Activated CD4-positive, alpha-beta T cell treated with anti-CD3 and anti-CD28 coated beads, Interleukin-2, amount 50 U/mL, for 1 hour (primary cell): ENCODE measurements around the gene FUS.

ENCODE experiments used
- DNase-seq: peaks from one replicate; pipeline ENCODE4 v3.0.0-alpha.2; 2020

FUS gene

DNA sequence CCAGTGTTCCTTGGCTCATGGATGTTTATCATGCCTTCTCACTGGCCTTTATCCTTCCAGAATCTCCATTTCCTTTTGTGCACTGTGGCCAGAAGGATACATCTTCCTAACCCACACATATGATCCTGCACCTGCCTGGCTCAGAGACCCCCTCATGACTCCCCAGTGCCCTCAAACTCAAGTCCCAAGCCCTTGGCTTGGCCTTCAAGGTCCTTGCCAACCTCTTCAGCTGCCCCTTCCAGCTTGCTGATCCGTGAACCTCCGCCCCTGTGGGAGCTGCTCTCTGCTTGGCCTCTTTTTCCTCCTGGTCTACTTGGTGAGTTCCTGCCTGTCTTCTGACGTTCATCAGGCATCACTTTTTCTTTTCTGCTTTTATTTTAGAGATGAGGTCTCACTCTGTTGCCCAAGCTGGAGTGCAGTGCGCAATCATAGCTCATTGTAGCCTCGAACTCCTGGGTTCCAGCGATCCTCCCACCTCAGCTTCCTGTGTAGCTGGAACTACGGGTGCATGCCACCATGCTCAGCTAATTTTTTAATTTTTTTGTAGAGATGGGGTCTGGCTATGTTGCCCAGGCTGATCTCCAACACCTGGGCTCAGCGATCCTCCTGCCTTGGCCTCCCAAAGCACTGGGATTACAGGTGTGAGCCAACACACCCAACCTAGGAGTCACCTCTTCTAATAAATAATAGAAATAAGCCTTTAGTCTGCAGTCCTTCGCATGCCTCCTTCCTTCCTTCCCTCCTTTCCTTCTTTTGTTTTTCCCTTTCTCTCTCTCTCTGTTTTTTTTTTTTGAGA is 25.1 kb downstream of the FUS start:
- DNase-seq: no peak

DNA sequence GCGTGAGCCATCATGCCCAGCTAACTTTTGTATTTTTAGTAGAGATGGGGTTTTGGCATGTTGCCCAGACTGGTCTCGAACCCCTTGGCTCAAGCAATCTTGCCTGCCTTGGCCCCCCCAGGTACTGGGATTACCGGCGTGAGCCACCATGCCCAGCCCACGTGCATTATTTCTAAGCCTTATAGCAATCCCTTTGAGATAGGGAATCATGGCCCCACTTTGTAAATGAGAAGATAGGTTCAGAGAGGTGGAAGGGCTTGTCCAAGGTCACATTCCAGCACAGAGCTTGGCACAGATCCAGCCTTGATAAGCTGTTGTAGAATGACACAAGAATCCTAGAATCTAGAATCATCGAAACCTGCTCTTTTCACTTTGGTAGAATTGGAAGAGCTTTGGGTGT is 26.8 kb downstream of the FUS start:
- DNase-seq: no peak

DNA sequence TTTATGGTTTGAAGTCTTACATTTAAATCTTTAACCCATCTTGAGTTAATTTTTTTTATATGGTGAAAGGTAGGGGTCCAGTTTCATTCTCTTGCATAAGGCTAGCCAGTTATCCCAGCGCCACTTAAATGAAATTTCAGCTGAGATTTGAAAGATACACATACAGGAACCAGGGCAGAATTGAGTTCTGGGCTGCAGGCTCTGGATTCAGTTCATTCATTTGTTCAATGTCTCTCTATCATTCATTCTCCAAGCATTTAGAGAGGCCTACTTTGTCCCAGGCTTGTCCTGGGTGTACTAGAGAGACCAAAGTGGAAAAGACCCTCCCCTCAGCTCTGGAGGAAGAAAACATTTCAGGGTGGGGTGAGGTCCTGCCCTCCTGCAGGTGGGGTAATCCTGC is 33.4 kb downstream of the FUS start:
- DNase-seq: no peak

DNA sequence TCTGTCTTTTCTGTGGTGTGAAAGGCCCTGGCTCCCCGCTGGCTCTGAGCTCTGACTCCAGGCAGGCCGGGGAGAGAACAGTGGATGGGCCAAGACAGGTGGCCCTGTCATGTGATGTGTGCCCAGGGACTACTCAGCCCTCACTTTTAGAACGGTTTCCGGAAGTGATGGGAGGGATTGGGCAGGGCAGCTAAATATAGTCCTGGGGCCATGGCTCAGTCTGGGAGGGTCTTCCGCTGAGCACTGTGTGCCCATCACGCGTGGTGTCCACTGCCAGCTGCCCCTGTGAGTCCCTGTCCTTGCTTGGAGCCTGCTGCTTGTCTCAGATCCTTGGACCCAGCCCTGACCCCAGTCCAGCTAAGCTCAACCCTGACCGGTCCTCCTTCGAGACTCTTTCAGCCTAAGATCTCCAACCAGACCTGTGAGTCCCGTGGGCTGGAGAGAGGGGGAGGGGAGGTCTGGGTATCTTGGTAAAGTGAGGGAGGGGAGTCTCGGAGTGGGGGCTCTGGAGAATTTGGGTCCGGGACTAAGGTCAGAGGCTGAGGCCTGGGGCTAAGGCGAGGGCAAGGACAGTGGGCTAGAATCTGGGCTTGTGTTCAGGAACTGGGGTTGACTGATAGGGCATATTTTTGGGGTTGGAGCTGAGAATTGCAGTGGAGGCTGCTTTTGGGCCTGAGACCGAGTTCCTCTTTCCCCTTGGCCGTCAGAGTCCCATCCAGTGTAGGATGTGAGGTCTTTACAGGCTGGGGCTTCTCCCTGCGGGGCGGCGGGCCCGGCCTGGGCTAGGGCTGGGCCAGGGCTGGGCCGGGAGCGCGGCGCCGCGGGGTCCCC is 34.2 kb downstream of the FUS start, which contains the start of gene TRIM72:
Gene TRIM72 (plus strand): TSS at position 243 of the 831 bp plus-strand sequence. CDS start 620 bp downstream, outside the sequence.
- DNase-seq: no peak

DNA sequence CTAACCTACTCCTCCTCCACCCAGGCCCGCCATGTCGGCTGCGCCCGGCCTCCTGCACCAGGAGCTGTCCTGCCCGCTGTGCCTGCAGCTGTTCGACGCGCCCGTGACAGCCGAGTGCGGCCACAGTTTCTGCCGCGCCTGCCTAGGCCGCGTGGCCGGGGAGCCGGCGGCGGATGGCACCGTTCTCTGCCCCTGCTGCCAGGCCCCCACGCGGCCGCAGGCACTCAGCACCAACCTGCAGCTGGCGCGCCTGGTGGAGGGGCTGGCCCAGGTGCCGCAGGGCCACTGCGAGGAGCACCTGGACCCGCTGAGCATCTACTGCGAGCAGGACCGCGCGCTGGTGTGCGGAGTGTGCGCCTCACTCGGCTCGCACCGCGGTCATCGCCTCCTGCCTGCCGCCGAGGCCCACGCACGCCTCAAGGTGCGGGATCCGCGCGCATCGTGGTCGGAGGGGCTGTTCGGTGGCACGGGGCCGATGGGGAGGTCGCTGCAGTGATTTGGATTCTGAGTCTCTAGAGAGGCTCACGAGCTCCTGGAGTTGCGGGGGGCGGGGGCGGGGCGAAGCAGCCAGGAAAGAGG is 34.9 kb downstream of the FUS start:
- DNase-seq: no peak

DNA sequence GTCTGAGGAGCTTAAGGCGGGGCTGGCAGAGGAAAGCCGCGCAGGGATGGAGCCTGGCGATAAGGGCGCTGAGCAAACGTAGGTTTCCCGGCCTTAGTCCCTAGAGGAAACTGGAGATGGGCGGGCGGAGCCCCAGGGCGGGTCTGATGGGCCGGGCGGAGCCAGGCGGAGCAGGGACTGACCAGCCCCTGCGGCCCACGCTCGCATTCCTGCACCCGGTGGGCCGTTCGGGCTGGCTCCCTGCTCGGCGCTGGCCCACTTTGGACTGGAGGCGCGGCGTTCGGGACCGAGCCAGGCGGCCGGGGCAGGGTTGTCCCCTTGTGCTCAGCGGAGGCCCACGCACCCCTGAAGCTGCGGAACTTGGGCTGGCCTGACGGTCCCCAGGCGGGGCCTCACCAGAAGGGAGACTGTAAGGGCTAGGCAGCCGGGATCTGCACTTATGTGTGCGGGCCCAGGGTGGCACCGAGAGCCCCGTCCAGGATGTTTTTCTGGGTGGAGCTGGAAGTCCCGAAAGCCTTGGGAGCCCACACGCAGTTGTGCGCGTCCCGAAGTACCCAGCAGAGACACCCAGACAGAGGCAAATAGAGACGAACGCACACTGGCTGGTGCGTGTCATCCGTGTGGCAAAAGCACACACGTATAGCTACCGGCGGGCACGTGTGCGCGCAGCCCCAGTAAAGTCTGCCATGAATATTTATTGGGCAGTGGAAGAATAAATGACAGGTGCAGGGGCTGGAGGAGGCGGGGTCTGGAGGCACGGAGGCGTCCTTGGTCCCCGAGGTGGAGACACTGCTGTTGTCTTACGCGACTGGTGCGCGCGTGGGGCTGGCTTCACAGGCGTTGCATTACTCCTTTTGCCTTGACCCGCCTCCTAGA is 35.6 kb downstream of the FUS start:
- DNase-seq: no peak

DNA sequence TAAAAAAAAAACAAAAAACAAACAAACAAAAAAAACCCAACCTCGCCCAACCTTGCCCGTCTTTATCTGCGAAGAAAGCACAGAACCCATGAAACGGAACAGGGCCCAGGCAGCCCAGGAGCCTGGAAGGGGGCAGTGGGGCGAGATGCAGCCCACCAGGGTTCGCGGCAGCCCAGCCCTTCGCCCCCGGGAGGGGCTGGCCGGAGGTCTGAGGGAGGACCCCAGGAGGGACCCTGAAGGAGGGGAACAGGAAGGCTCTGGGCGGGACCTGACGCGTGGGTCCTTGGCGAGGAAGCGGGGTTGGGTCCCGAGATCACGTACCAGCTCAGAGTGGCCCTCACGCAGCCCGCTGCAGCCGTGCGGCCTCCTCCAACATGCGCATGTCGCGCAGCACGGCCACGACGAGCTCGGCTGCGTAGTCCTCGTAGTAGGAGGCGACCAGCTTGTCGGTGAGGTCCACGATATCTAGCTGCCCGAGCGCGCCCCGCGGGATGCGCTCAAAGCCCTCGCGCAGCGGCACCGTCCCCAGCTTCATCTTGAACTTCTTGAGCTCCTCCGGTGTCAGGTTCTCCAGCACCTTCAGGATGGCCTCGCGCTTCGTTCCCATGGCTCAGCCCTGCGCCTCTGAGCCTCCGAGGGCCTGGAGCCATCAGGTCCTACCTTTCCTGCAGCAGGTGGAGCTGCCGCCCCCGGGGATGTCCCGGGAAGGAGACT is 36.6 kb downstream of the FUS start, which contains the start of gene PYDC1:
Gene PYDC1 (minus strand): TSS at position 714 of the 714 bp plus-strand sequence. CDS start 107 bp downstream, at position 607.
- no peak for DNase-seq

DNA sequence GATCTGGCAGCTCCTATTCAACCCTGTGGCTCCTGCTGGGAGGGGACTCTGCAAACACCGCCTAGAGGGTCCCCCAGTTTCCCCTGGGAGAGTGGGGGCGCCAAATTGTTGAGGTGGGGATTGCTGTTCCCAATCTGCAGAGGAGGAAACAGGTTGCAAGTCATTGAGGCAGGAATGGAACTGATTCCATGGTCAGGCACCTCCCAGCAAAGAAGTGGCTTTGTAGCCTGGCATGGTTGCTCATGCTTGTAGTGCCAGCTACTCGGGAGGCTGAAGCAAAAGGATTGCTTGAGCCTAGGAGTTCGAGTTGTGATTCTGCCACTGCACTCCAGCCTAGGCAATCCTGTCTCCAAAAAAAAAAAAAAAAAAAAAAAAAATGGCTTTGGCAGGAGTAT is 37.2 kb downstream of the FUS start:
- no peak for DNase-seq

DNA sequence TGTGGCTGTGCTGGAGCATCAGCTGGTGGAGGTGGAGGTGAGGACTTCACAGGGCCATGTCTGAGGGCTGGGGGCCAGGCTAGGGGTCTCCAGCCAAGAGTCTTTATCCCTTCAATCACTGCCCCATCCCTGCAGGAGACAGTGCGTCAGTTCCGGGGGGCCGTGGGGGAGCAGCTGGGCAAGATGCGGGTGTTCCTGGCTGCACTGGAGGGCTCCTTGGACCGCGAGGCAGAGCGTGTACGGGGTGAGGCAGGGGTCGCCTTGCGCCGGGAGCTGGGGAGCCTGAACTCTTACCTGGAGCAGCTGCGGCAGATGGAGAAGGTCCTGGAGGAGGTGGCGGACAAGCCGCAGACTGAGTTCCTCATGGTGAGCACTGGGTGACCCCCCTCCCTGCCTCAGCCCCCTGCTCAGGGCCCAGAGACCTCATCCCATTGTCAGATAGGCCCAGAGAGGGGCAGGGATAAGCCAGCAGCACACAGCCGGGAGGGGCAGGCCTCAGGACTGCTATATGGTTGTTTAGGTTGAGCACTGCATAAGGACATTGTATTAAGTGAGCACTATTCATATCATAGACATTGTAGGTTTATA is 39.3 kb downstream of the FUS start:
- no peak for DNase-seq

DNA sequence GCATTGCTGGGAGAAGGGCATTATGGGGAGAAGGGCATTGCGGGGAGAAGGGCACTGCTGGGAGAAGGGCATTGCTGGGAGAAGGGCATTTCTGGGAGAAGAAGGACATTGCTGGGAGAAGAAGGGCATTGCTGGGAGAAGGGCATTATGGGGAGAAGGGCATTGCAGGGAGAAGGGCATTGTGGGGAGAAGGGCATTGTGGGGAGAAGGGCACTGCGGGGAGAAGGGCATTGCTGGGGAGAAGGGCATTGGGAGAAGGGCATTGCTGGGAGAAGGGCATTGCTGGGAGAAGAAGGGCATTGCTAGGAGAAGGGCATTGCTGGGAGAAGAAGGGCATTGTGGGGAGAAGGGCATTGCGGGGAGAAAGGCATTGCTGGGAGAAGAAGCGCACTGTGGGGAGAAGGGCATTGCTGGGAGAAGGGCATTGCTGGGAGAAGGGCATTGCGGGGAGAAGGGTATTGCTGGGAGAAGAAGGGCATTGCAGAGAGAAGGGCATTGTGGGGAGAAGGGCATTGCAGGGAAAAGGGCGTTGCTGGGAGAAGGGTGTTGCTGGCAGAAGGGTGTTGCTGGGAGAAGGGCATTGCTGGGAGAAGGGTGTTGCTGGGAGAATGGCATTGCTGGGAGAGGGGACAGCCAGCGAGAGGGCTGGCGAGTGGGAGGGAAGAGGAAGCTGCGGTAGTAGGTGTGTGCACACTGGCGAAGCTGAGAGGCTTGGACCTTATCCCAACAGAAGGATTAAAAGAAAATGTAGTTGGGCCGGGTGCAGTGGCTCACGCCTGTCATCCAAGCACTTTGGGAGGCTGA is 41.6 kb downstream of the FUS start:
- DNase-seq: no peak

DNA sequence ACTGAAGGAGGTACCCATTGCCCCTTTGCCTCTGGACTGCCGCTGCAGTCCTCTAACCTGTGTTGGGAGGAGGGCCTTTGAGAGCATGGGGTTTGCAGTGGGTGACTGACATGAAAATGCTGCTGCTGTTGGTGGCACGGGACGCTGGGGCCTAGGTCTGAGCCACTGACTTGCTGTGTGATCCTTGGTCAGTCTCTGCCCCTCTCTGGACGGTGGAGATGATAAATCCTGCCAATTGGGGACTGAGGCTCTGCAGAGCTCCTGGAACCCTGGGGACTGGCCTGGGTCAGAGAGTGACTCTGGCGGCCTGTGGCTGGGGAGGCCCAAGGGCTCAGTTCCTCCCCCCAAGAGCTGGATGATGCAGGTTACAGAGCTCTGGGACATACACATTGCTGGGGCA is 43.1 kb downstream of the FUS start:
- no peak for DNase-seq

DNA sequence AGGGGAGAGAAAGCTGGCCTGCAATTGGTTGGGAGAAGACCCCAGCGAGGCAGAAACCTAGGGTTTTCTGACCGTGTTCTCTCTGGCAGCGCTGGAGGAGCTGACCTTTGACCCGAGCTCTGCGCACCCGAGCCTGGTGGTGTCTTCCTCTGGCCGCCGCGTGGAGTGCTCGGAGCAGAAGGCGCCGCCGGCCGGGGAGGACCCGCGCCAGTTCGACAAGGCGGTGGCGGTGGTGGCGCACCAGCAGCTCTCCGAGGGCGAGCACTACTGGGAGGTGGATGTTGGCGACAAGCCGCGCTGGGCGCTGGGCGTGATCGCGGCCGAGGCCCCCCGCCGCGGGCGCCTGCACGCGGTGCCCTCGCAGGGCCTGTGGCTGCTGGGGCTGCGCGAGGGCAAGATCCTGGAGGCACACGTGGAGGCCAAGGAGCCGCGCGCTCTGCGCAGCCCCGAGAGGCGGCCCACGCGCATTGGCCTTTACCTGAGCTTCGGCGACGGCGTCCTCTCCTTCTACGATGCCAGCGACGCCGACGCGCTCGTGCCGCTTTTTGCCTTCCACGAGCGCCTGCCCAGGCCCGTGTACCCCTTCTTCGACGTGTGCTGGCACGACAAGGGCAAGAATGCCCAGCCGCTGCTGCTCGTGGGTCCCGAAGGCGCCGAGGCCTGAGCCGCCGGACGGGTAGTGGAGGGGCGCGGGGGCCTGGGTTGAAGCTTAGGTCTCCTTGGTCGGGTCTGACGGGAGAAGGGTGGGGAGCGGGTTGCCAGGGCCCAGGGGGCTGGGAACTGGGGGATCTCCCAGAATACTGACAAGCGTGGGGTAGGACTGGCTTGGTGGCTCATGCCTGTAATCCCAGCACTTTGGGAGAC is 44.4 kb downstream of the FUS start:
- DNase-seq: no peak

DNA sequence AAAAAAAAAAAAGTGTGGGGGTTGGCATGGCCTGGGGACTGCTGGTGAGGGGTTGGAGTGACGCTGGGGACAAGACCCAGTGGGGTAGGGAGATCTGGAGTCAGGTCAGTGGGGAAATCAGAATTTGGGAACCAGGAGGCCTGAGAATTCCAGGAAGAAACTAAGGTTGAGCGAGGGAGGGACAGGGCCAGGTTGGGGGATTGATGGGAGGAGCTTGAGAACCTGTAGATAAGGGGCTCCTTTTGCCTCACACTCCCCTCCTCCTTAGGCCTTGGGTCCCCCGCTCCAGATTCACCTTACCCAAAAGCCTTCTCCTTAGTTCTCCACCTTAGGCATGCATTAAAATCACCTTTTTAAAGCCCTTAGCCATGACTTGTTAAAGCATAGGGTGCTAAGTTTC is 45.3 kb downstream of the FUS start:
- DNase-seq: no peak

DNA sequence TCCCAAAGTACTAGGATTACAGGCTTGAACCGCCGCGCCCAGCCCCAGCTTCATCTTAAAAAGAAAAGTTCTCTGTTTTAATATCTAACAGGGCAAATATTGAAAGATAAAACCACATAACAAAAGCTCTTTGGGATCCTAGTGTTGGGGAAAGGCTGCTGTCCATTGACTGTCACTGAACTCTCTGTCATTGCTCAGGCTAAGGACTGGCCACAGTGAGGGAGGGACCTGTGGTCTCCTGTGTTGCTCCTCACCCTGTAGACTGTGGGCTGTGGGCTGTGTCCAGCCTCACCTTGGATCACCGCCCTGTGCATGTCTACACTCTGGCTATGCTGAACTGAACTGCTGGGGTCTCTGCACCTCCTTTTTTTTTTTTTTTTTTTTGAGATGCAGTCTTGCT is 48.3 kb downstream of the FUS start:
- DNase-seq: no peak

DNA sequence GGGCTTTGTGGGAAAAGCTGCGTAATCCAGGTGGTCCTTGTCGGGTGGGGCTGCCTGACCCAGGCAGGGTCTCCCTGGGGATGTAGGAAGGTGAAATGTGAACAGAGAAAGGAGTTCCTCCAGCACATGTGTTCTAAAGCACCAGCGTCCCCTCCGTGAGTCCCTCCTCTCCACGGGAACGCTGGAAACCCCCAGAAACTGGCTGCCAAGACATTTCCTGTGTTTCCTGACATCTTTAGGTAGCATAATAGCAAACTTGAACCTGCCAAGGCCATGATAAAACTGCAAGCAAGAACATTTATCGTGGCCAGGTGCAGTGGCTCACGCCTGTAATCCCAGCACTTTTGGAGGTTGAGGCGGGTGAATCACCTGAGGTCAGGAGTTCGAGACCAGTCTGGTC is 49.6 kb downstream of the FUS start:
- no peak for DNase-seq

DNA sequence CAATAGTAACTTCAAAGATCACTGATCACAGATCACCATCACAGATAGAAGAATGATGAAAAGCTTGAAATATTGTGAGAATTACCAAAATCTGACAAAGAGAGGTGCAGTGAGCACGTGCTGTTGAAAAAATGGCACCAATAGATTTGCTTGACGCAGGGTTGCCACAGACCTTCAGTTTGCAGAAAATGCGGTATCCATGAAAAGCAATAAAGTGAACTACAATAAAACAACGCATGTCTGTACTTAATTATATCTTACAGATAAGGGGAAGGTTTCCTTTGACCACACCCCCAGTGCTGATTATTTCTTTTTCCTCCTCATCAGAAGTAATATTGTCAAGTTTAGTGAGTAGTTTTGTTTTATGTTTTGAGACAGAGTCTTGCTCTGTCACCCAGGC is 58.1 kb downstream of the FUS start:
- no peak for DNase-seq
